HFF-Myc (cell line): ENCODE data around the gene GDF11.

ENCODE experiments used
- DNase-seq: peaks from one replicate; pipeline ENCODE4 v3.0.0-alpha.2; 2011; ENCODE audit warnings: low read depth; ENCODE audit errors: extremely low read depth
- H3K4me3 ChIP-seq: replicated peaks from 2 replicates; pipeline ENCODE4 v1.5.1; 2011; ENCODE audit warnings: low read depth, mild to moderate bottlenecking, control low read depth, low read length
- TF ChIP-seq, protein P1 (sequence below): IDR thresholded peaks from 2 replicates; pipeline ENCODE4 v1.5.1; 2012; ENCODE audit warnings: mild to moderate bottlenecking, low read depth, low read length, control low read depth; ENCODE audit errors: missing control alignments

Gene GDF11

DNA sequence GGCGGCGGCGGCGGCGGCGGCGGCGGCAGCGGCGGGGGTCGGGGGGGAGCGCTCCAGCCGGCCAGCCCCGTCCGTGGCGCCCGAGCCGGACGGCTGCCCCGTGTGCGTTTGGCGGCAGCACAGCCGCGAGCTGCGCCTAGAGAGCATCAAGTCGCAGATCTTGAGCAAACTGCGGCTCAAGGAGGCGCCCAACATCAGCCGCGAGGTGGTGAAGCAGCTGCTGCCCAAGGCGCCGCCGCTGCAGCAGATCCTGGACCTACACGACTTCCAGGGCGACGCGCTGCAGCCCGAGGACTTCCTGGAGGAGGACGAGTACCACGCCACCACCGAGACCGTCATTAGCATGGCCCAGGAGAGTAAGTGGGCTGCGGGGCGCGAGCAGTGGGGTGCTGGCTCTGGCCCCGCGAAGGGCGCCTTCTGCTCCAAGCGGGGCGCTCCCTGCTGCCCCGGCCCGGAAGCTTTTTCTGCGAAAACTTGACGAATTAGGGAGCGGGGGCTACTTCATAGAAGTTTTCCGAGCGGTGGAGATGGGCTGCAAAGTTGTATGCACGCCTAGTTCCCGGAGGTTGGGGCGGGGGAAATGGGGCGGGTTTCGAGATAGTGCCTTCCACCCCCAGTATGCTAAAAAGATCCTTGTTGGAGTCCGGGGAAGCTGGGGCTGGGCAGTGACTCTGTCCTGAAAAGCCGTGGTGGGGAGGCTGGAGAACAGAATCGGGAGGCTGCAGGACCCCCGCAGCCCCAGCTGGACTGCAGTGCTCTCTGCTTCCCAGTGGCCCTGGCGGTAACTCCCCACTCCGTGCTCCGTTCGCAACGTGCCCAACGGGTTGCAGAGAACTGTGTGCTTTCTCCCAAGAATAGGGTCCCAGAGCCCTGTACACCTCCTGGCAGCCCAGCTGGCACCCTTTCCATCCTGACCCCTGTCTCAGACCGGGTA is 751 bp downstream of the GDF11 start:
- no peak for DNase-seq
- peak overlapping the region; percentile 77 for H3K4me3 ChIP-seq
- TF ChIP-seq, protein P1, sequence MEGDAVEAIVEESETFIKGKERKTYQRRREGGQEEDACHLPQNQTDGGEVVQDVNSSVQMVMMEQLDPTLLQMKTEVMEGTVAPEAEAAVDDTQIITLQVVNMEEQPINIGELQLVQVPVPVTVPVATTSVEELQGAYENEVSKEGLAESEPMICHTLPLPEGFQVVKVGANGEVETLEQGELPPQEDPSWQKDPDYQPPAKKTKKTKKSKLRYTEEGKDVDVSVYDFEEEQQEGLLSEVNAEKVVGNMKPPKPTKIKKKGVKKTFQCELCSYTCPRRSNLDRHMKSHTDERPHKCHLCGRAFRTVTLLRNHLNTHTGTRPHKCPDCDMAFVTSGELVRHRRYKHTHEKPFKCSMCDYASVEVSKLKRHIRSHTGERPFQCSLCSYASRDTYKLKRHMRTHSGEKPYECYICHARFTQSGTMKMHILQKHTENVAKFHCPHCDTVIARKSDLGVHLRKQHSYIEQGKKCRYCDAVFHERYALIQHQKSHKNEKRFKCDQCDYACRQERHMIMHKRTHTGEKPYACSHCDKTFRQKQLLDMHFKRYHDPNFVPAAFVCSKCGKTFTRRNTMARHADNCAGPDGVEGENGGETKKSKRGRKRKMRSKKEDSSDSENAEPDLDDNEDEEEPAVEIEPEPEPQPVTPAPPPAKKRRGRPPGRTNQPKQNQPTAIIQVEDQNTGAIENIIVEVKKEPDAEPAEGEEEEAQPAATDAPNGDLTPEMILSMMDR = no peak

DNA sequence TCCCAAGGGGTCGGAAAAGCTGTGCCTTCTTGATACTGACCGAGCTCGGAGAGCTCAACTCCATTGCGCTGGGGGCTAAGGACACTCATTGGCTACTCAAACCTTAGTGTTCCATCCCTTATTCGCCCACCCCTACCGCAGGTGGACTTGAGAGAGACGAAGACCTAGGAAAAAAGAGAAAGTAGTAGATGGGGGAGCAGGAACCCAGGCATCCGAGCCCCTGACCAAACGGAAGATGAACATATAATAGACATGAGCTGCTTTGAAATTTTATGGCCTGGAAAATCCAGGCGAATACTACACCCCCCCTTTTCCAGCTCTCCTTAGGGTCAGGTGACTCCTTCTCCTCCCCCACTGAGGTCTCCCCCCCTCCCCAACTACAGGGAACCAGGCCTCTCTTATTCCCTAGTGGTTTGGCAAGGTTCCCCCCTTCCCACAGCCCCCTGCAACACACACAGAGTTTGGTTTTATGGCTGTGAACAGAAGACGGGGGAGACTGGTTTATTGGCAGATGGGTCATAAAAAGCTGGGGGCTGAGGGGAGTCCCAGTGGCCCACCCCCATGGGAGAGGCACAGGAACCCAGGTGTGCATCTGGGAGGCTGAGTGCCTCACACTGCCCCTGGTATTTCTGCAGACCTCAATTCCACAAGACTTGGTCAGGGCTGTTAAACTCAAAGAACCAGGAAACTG is 1.6 kb downstream of the GDF11 start:
- DNase-seq = no peak
- H3K4me3 ChIP-seq = peak overlapping the region; percentile 77
- TF ChIP-seq, protein P1 = no peak

DNA sequence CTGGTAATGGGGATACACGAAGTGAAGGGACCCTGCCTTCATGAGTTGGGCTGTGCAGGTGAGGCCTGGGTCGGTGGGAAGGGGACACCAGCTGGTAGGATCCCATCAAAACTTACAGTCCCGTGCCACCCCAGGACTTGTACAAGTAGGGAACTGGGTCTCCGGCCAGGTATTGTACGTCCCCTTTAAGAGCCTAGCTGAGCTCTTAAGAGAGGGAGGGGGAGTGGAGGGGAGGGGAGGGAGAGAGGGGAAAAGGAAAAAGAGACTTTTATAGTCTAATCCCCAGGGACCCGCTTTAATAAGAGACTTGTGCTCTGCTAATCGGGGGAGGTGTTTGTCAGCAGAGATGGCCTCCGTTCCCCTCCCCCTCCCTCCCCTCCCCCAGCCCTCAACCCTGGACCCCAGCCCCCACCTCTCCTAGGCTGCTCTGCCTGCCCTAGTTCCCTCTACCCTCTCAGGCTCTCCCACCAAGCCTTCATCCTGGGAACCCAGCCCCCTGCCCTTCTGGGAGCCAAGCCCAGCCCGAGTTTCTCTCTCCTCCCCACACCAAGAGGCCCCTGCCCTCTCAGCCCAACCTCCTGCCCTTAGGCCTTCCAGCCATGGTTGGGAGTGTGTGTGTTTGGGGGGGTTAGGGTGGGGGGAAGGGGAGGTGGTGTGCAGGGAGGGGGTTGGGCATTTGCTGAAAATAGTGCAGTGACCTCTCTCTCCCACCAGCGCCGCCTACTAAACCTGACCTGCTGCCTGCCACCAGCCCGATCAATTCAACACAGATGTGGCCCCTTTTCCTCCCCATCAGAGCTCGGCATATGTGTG is 2.6 kb downstream of the GDF11 start:
- TF ChIP-seq, protein P1 = no peak
- no peak for DNase-seq
- H3K4me3 ChIP-seq = peak overlapping the region; percentile 77

DNA sequence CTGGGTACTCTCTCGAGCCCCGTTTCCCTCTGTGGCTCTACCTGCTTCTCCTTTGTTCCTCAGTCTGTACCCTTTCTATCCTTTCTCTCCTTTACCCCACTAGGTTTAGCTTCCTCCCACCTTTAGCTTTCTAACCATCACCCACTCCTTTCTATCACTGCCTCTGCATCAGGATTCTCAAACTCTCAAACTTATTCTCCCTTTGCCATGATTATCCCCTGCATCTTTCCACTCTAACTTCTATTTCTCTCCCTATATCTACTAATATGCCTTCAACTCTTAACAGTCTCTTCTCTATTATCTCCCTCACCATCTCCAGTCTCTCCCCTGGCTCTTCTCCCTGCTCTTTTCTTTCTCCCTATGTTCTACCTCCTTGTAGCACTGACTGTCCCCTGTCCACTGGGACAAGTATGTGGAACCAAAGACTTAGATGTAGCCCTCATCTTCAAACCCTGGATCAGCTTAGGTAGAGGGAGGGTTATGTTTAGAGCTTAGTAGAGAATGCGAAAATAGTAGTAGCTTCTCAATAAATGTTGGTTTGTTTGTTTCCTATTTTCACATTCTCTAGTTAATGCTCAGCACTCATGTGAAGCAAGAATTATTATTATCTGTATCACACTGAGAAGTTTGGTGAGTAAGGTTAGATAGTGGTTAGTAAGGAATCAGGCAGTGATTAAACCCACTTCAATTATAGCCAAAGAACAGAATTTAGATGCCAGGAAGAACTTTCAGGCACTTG is 3.4 kb downstream of the GDF11 start:
- H3K4me3 ChIP-seq = peak overlapping the region; percentile 77; the same call in 1 of the 2 replicates
- no peak for DNase-seq
- TF ChIP-seq, protein P1 = no peak

DNA sequence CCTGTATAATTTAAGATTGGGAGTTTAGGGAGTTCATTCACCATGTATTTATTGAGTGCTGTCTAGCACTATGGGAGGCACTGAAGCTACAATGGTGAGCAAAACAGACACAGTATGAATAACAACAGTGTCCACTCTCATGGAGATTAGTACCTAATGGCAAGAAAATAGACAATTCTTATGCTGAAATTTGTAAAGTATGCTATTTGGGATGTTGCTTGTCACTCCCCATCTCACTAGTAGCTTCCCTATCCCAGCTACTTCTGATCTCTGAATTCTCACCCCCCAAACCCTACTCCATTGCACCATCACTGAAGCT is 4.0 kb downstream of the GDF11 start:
- TF ChIP-seq, protein P1 = no peak
- no peak overlapping the region for H3K4me3 ChIP-seq
- DNase-seq = no peak
